Measurements from ENCODE around the gene TCN2.
"Not testable (repeated sequence)": the region's sequence is repeated elsewhere in the genome, so short reads cannot be mapped to it uniquely, and the experiment has no call there.

TCN2 gene

GRCh38 chr22:30575859-30576258 lies 31.1 kb upstream of the TCN2 start:
- no peak overlapping the region for H3K4me3 ChIP-seq (ENCODE audit: low read depth, low read length)

- no peak overlapping the region for H3K4me3 ChIP-seq (ENCODE audit: low read depth, low read length)
These were observed 28.5 kb upstream of the TCN2 start for GRCh38 chr22:30578481-30578880.

GRCh38 chr22:30580896-30581295 lies 26.1 kb upstream of the TCN2 start:
- no peak overlapping the region for H3K4me3 ChIP-seq (ENCODE audit: low read depth, low read length)

DNA sequence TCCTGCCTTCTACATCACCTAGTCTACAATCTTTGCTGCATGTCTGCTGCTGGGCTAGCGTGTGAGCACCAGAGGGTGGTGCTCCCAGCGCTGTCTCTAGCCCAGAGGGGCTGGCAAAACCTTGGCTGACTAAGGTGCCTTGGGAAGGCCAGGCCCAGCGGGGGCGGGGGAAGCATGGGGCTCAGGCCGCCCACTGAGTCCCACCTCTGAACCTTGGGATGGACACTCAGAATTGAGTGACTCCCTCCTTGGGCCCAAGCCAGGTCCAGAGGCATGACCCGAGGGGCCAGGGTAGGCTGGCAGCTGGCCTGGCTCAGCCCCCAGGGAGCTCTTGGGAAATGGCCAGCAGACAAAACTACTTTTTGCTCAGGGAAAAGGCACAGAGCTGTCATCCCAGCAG lies 24.9 kb upstream of the TCN2 start:
- H3K4me3 ChIP-seq (ENCODE audit: low read depth, low read length) = no peak overlapping the region

GRCh38 chr22:30582788-30583545 lies 24.0 kb upstream of the TCN2 start:
- H3K4me3 ChIP-seq (ENCODE audit: low read depth, low read length) = no peak overlapping the region

DNA sequence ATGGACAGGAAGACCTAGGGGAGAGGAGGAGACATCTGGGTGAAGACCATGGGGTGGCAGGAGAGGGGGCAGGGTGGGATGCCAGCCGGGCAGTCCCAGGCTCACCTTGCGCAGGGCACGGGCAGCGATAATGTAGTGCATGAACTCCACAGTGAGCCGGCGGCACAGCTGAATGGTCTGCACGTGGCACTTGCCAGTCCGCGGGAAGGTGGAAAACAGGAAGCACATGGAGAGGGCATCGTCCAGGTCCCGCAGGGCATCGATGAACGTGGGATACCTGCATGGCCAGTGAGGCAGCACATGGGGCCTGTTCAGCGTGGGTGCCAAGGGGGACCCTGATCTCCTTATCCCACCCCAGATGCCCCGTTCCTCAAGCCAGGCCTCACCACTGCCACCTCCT lies 22.5 kb upstream of the TCN2 start:
- no peak overlapping the region for H3K4me3 ChIP-seq (ENCODE audit: low read depth, low read length)

DNA sequence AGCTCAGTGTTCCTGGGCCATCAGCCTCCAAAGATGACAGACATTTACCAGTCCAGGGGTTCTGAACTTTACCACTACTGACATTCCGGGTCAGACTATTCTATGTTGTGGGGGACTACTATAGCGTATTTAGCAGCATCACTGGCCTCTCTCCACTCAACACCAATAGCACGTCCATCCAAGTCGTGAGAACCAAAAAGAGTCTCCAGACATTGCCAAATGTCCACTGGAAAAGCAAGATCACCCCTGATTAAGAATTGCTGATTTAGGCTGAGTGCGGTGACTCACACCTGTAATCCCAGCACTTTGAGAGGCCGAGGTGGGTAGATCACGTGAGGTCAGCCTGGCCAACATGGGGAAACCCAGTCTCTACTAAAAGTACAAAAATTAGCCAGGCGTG lies 20.6 kb upstream of the TCN2 start:
- H3K4me3 ChIP-seq (ENCODE audit: low read depth, low read length) = no peak overlapping the region

DNA sequence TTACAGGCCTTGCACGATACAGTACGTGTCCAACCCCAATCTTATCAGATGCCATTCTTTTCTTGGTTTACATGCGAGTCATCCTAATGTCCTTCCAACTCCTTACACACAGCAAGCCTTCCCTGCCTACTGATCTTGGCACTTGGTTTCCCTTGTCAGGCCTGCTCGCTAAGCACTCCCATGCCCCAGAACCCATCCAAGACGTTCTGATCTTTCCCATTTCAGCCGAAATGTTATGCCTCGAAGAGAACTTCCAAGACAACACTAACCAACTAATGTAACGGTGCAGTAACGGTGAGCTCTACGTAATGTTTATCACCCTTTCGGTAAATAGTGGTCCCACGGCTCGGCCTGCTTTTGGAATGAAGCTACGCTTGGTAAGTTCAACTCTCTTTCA lies 15.8 kb upstream of the TCN2 start:
- H3K4me3 ChIP-seq (ENCODE audit: low read depth, low read length) = peak overlapping the region; percentile 100

DNA sequence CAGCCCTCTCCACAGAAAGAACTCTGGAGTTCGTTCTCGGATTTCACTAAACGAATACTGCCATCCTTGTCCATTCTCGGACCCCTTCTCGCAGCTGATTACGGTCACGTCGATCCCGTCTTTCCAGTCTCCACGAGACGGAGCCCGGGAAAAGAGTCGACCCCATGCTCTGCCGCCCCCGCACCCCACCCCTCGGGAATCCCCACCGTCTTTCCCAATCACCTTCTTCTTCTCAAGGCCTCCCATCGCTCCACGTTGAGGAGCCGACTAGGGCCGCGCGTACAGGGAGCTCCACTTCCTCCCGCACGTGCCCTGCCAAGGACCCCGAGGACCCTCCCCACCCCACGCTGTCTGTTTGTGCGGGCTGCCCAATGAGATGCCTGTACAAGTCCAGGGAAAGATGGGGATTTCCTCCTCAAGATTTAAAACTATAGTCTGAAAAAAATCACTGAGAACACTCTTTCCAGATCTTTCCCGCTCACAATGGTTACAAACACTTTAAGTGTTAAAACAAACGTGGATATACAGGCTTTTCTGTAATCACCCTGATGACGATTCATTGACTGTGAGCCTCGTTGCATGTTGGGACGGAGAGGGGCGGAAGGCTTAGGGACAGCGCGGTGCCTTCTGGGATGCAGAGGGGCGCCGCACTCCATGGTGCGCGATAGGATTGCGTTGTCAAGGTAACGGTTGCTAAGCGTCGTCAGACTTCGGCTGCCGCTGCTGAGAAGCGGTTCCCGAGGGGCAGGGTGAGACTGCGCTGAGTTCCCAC lies 15.2 kb upstream of the TCN2 start, which contains the start of gene PES1:
Gene PES1, minus strand, starts transcription at position 323 of the 772 bp plus-strand sequence. Its CDS starts 77 bp downstream, at position 246.
- H3K4me3 ChIP-seq (ENCODE audit: low read depth, low read length) = peak within 1 kb of the TSS; percentile 100

DNA sequence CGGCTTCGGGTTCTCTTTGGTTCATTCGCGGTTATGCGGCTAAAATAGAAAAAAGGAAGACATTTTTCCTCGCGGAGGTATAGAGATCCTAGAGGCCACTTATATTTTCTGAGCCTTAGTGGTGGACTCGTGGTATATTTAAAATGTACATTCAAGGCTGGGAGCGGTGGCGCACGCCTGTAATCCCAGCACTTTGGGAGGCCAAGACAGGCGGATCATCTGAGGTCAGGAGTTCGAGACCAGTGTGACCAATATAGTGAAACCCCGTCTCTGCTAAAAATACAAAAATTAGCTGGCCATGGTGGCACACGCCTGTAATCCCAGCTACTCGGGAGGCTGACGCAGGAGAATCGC lies 14.6 kb upstream of the TCN2 start:
- H3K4me3 ChIP-seq (ENCODE audit: low read depth, low read length) = not testable (repeated sequence)

DNA sequence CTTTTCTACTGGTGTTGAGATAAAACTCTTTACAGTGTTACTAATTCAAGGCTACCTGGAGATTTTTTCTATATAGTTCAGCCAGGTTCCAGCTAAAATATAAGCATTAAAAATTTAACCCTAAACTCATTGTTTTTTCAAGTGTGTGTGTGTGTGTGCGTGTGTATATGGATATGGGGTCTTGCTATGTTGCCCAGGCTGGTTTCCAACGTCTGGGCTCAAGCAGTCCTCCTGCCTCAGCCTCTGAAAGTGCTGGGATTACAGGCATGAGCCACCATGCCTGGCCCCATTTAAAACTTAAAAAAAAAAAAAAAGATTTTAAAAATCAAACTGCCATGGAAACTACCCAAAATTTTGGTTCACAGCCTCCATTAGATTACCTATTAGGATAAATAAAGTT lies 10.8 kb upstream of the TCN2 start:
- H3K4me3 ChIP-seq (ENCODE audit: low read depth, low read length) = no peak overlapping the region

DNA sequence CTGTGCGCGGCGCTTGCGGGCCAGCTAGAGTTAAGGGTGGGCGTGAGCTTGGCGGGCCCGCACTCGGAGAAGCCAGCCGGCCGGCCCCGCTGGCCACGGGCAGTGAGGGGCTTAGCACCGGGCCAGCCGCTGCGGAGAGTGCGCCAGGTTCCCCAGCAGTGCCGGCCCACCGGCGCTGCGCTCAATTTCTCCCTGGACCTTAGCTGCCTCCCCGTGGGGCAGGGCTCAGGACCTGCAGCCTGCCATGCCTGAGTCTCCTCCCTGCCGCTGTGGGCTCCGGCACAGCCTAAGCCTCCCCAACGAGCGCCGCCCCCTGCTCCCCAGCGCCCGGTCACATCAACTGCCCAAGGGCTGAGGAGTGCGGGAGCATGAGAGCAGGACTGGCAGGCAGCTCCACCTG lies 10.1 kb upstream of the TCN2 start:
- no peak overlapping the region for H3K4me3 ChIP-seq (ENCODE audit: low read depth, low read length)

DNA sequence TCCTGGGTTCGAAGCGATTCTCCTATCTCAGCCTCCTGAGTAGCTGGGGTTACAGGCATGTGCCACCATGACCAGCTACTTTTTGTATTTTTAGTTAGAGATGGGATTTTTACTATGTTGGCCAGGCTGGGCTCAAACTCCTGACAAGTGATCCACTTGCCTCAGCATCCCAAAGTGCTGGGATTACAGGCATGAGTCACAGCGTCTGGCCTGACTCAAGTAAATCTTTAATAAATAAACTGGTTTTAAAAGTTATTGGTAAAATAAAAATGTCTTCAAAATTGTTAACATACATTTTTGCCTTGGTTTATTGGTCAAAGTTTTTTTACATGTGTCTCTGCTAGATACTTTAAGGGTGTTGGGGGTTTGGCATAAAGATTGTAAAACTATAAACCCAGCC lies 8.0 kb upstream of the TCN2 start:
- H3K4me3 ChIP-seq (ENCODE audit: low read depth, low read length) = no peak overlapping the region

GRCh38 chr22:30600921-30601320 lies 6.1 kb upstream of the TCN2 start:
- no peak overlapping the region for H3K4me3 ChIP-seq (ENCODE audit: low read depth, low read length)

GRCh38 chr22:30601464-30601863 lies 5.5 kb upstream of the TCN2 start:
- H3K4me3 ChIP-seq (ENCODE audit: low read depth, low read length) = no peak overlapping the region

DNA sequence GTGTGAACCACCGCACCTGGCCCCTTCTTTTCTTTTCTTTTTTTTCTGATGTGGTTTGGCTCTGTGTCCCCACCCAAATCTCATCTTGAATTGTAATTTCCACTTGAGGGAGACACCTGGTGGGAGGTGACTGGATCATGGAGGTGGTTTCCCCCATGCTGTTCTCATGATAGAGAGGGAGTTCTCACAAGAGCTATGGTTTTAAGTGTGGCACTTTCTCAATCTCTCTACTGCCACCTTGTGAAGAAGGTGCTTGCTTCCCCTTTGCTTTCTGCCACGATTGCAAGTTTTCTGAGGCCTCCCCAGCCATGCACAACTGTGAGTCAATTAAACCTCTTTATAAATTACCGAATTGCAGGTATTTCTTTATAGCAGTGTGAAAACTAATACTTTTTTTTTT lies 4.9 kb upstream of the TCN2 start:
- H3K4me3 ChIP-seq (ENCODE audit: low read depth, low read length) = no peak overlapping the region

DNA sequence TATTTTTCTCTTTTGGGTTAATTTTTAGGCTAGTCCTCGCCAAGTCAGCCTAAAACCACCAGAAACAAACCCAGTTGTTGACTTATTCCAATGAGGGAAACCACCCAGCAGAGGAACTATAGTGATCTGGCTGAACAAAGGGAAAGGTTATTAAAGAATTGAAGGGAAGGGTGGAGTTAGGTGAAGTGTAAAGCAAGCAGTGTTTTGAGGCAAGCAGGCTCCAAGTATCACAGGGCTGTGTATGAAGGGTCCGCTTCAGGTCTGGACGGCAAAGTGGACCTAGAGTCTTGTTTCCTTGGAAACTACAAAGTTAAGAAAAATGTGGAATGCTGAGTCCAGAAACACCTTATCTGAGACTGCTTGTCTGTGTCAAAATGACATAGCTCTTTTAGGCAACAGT lies 3.2 kb upstream of the TCN2 start:
- no peak overlapping the region for H3K4me3 ChIP-seq (ENCODE audit: low read depth, low read length)

DNA sequence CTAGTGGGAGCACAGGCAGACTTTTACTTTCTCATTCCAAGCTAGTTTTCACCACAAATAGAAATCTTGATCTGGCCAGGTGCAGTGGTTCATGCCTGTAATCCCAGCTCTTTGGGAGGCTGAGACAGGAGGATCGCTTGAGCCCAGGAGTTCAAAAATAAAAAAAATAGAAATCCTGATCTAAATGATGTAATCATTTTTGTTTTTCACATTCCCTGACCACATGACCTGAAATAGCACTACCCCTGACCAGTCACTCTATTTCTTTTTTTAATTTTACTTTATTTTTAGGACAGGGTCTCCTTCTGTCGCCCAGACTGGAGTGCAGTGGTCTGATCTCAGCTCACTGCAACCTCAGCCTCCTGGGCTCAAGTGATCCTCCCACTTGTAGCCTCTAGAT lies 2.3 kb upstream of the TCN2 start:
- H3K4me3 ChIP-seq (ENCODE audit: low read depth, low read length) = no peak overlapping the region

GRCh38 chr22:30605449-30606110 lies 1.4 kb upstream of the TCN2 start:
- H3K4me3 ChIP-seq (ENCODE audit: low read depth, low read length) = no peak overlapping the region

GRCh38 chr22:30607300-30607930 lies 441 bp downstream of the TCN2 start:
- no peak overlapping the region for H3K4me3 ChIP-seq (ENCODE audit: low read depth, low read length)

GRCh38 chr22:30607939-30608338 lies 965 bp downstream of the TCN2 start:
- H3K4me3 ChIP-seq (ENCODE audit: low read depth, low read length) = no peak overlapping the region
